Natural killer cell (primary cell): ENCODE data around the gene GGT1. TPM values are rescaled to one million over a fixed set of nuclear protein-coding genes. Genes with fewer than 3 reads are reported as not detected.
"Not testable (repeated sequence)": the region's sequence is repeated elsewhere in the genome, so short reads cannot be mapped to it uniquely, and the experiment has no call there.

Source experiments
- ATAC-seq, 3 donors: fragments of 150-1000 bp in 2 of 3; fragments of 200-7000 bp in 1 of 3; cut with Tn5 transposase; 1 replicate in 1 of 3; 2 replicates in 2 of 3; pipeline ENCODE4 v1.10.0; 2021; ENCODE audit warnings: mild to moderate bottlenecking in 2 of 3, moderate library complexity in 2 of 3
- DNase-seq, 2 donors: peaks; one replicate each; pipeline versions ENCODE4 v3.0.0 to v3.0.0-alpha.2; 2013 to 2021; ENCODE audit warnings: mixed read lengths in 1 of 2
- H3K27ac ChIP-seq: one replicate; pipeline ENCODE4 v1.5.1; 2013; ENCODE audit warnings: mild to moderate bottlenecking, low read length
- H3K27me3 ChIP-seq: one replicate; pipeline ENCODE4 v1.6.1; 2013; ENCODE audit warnings: low read length; ENCODE audit not compliant: control insufficient read depth, insufficient read depth
- H3K36me3 ChIP-seq: one replicate; pipeline ENCODE4 v1.6.1; 2013; ENCODE audit warnings: low read length; ENCODE audit not compliant: control insufficient read depth, insufficient read depth
- H3K4me1 ChIP-seq: one replicate; pipeline ENCODE4 v1.6.1; 2013; ENCODE audit warnings: low read length; ENCODE audit not compliant: control insufficient read depth, insufficient read depth
- H3K4me3 ChIP-seq: one replicate; pipeline ENCODE4 v1.5.1; 2013; ENCODE audit warnings: low read length
- H3K9me3 ChIP-seq: one replicate; pipeline ENCODE4 v1.6.1; 2013; ENCODE audit warnings: low read length; ENCODE audit not compliant: control insufficient read depth, insufficient read depth
- H3K27ac Mint-ChIP-seq, 2 donors: one replicate each; pipeline ENCODE4 v1.8.0; 2022; ENCODE audit warnings: mild to moderate bottlenecking in 2 of 2, mixed read lengths in 2 of 2, moderate library complexity in 1 of 2
- H3K27me3 Mint-ChIP-seq, 2 donors: one replicate each; pipeline ENCODE4 v1.8.0; 2022; ENCODE audit warnings: low read depth in 2 of 2, mixed read lengths in 2 of 2
- H3K36me3 Mint-ChIP-seq: one replicate; pipeline ENCODE4 v1.8.0; 2022; ENCODE audit warnings: mixed read lengths
- H3K4me1 Mint-ChIP-seq, 2 donors: one replicate each; pipeline ENCODE4 v1.8.0; 2022; ENCODE audit warnings: mixed read lengths in 2 of 2
- H3K4me3 Mint-ChIP-seq: one replicate; pipeline ENCODE4 v1.8.0; 2022; ENCODE audit warnings: mild to moderate bottlenecking, moderate library complexity, mixed read lengths
- H3K9me3 Mint-ChIP-seq, 2 donors: one replicate each; pipeline ENCODE4 v1.8.0; 2022; ENCODE audit warnings: mixed read lengths in 2 of 2
- WGBS: methylation state at CpG from one replicate; pipeline ENCODE4 v1.1.7; 2013; ENCODE audit warnings: missing lambda C conversion rate; ENCODE audit not compliant: insufficient coverage; 5-methylcytosine and 5-hydroxymethylcytosine counted together
- intact Hi-C: fragments of 100-400 bp; cut with micrococcal nuclease; formaldehyde crosslinking; loops from one replicate; pipeline ENCODE4 v1.14.2; 2022
- total RNA-seq, 4 donors: library from RNA; stranded (reverse); fragments of 120-200 nt in 1 of 4; gene quantifications; one replicate each; pipeline versions ENCODE4 v1.2.3 to v1.2.4, GENCODE V29; 2013 to 2022
- TF ChIP-seq, protein P1 (sequence below): fragments of 200-600 bp; IDR thresholded peaks from one replicate; pipeline ENCODE4 v1.8.0; 2022; ENCODE audit warnings: antibody characterized with exemption

Gene GGT1
- total RNA-seq = 10 to 100 TPM in 1 of 3 donors, 1 to 10 TPM in 2; 4.0 to 11.9 (median 7.0) TPM
- total RNA-seq (2013) = 4.7 TPM

DNA sequence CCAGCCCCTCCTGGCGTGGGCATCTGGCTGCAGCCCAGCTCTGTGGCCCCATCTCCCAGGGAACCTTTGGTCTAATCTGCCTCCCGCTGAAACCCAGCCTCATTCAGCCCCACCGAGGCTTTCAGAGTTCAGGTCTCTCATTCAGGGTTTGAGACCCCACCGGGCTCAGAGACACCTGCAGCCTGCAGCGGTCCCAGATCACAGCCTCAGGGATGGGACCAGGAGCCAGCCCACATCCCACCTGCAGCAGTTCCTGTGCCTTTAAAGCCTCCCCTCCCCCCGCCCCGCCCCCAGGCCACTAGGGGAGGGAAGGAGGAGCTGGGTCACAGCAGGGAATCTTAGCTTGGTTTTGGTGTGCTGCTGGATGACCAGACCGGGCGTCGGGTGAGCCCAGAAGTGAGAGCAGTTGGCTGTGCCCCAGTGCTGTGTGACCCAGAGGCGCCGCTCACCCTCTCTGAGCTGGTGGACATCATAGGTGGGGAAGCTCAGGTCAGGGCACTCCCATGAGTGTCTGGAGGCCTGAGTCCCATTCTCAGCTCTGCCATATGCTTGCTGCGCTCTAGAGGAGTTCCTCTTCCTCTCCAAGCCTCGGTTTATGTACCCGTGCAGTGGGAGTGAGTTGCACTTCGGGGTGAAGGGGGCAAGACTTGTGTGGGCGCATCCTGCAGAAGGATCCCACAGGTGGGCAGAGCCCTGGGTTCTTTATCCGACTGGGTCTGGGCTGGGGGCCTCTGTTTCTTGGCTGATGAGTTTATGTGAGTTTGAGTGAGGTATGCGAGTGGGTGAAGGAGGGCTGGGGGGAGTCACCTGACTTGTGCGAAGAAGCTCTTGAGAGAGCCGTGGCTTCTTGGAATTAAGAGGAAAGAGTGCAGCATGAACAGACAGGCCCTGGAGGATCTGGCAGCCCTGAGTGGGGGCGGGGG is at the start of gene GGT1:
Gene GGT1, plus strand, starts transcription at position 347 of the 923 bp plus-strand sequence. CDS start 7,889 bp downstream, outside the sequence.
- H3K4me1 ChIP-seq = peaks cover 58% of the 10 kb centered on the region

DNA sequence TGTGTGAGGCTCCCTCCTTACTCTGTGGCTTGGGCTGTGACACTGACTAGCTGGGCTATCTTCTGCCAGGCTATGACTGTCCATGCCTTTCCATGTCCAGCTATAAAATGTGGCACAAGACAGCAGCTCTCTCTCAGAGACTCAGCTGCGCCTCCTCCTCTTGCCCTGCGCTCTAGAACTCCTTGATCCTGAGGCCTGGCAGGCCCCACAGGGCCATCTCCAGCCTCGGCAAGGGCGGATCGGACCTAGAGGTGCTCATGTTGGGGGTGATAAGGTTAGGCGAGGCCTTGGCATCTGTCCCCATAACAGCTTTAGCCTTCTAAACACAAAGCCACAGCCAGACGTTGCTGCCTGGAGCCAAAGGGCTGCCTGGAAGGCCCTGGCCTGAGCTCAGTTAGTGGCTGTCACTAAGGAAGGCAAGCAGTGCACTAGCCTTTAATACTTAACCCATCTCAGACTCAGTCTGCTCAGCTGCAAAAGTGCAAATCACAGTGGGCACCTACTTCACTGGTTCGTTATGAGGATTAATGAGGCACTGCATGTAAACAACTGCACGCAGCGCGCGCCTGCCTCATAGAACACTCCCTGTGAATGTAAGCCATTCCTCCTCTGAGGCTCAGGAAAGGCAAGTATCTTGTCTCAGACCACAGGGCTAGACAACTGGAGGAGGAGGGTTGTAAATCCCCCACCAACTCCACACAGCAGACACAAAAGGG is 49.2 kb upstream of the GGT1 start:
- H3K4me3 ChIP-seq = peak overlapping the region; percentile 88
- H3K4me1 ChIP-seq = peaks cover 38% of the 10 kb centered on the region
- Mint-ChIP-seq H3K36me3 (no peaks in the 10 kb centered on the region), H3K27me3 (no peaks in the 10 kb centered on the region), H3K4me1 (peaks cover 64 to 78% of the 10 kb centered on the region in 2 donors), H3K27ac (peak overlapping the region; percentile 99), H3K9me3 (no peaks in the 10 kb centered on the region), H3K4me3 (peak overlapping the region; percentile 98)
- WGBS = 58% methylated on average over 7 of the region's 12 CpGs
- H3K36me3 ChIP-seq = peaks cover 11% of the 10 kb centered on the region
- peak overlapping the region; percentile 81 for H3K27ac ChIP-seq
- TF ChIP-seq, protein P1, sequence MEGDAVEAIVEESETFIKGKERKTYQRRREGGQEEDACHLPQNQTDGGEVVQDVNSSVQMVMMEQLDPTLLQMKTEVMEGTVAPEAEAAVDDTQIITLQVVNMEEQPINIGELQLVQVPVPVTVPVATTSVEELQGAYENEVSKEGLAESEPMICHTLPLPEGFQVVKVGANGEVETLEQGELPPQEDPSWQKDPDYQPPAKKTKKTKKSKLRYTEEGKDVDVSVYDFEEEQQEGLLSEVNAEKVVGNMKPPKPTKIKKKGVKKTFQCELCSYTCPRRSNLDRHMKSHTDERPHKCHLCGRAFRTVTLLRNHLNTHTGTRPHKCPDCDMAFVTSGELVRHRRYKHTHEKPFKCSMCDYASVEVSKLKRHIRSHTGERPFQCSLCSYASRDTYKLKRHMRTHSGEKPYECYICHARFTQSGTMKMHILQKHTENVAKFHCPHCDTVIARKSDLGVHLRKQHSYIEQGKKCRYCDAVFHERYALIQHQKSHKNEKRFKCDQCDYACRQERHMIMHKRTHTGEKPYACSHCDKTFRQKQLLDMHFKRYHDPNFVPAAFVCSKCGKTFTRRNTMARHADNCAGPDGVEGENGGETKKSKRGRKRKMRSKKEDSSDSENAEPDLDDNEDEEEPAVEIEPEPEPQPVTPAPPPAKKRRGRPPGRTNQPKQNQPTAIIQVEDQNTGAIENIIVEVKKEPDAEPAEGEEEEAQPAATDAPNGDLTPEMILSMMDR = no peak
- ATAC-seq (no peak), DNase-seq (no peak)
- intact Hi-C loops = no loop called here
- no peaks in the 10 kb centered on the region for H3K9me3 ChIP-seq
- no peaks in the 10 kb centered on the region for H3K27me3 ChIP-seq

More for the DNA sequence above, at the start of gene GGT1:
- Mint-ChIP-seq H3K4me3 (peak within 1 kb of the TSS; percentile 73), H3K27ac (peak within 1 kb of the TSS; percentile 48 to 77), H3K4me1 (peaks cover 20 to 40% of the 10 kb centered on the region in 2 donors)
- ATAC-seq, H3K4me3 ChIP-seq, H3K36me3 Mint-ChIP-seq, H3K9me3 Mint-ChIP-seq, H3K27me3 Mint-ChIP-seq, H3K27me3 ChIP-seq, H3K36me3 ChIP-seq, DNase-seq, H3K27ac ChIP-seq, H3K9me3 ChIP-seq: not testable (repeated sequence)
- WGBS = 84% methylated on average over 19 of the region's 22 CpGs
- intact Hi-C loops = loop anchor here (5.0 kb wide), 1 partner anchor 926 kb away; no protein-coding TSS in a partner anchor

DNA sequence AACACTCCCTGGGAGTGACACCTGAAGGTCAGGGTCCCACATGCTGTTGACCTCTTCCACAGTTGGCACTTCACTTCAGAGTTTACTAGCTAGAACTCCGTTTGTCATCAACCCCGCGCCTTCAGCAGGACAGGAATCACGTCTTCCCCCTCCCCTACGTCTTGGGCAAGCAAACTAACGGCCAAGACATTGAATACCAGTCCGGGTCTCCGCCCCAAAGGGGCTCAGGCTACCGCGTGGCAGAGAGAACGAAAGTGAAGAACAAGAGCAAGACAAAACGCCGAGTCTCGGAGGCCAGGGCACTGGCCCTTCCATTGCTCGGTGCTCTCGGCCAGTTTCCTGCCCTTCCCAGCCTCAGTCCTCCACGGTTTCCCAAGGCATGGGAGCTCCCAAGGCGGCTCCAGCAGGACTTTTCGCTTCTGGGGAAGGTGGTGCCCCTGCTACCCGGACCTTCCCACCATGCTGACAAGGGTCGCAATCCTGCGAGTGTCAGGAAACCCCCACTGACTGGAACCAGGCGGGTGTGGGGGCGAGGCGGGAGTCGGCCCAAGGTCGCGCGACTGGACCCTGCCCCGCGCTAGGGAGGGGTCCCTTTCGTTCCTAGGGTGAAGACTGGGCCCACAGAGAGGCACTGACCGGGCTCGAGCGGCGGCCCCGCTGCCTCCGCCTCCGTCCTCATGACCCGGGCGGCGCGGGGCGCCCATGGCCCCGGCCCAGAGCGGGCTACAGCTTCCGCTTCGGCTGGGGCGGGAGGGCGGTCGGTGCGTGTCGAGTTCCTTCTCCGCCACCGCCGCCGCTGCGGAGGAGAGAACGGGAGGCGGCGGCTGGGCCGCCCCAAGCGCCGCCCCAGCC is 48.5 kb upstream of the GGT1 start, which contains the start of gene GUCD1:
Gene GUCD1, minus strand, starts transcription at position 826 of the 852 bp plus-strand sequence. Its CDS starts 147 bp downstream, at position 679.
- peak within 1 kb of the TSS; percentile 87 for H3K27ac ChIP-seq
- H3K27me3 ChIP-seq = no peaks in the 10 kb centered on the region
- under 1% methylated on average over 64 of the region's 64 CpGs for WGBS
- no peaks in the 10 kb centered on the region for H3K9me3 ChIP-seq
- Mint-ChIP-seq H3K9me3 (no peaks in the 10 kb centered on the region), H3K4me1 (peaks cover 64 to 76% of the 10 kb centered on the region in 2 donors), H3K4me3 (peak within 1 kb of the TSS; percentile 98), H3K27me3 (no peaks in the 10 kb centered on the region), H3K36me3 (no peaks in the 10 kb centered on the region), H3K27ac (peak within 1 kb of the TSS; percentile 99)
- intact Hi-C loops = no loop called here
- peaks cover 38% of the 10 kb centered on the region for H3K4me1 ChIP-seq
- peak in 1 of 2 donors; percentile 52 for DNase-seq
- ATAC-seq = no peak
- TF ChIP-seq, protein P1 = no peak
- H3K4me3 ChIP-seq = peak within 1 kb of the TSS; percentile 88
- H3K36me3 ChIP-seq = peaks cover 18% of the 10 kb centered on the region
